CD14-positive monocyte (primary cell): Measurements from ENCODE around the gene DCHS1. TPM values are rescaled to one million over a fixed set of nuclear protein-coding genes. Genes with fewer than 3 reads are reported as not detected.

Source experiments
- DNase-seq, 3 donors: peaks; one replicate each; pipeline ENCODE4 v3.0.0-alpha.2; 2011 to 2022
- H2AFZ ChIP-seq: 2 replicates; pipeline ENCODE4 v1.6.0; 2012; ENCODE audit warnings: mild to moderate bottlenecking, low read depth, low read length, inconsistent platforms; ENCODE audit not compliant: insufficient read depth, poor library complexity, severe bottlenecking
- H3K27ac ChIP-seq, 2 donors: 1 replicate in 1 of 2; 2 replicates in 1 of 2; pipeline ENCODE4 v1.5.1; 2012 to 2013; ENCODE audit warnings: low read length in 2 of 2, control low read depth in 1 of 2, inconsistent platforms in 1 of 2, low read depth in 1 of 2, mild to moderate bottlenecking in 1 of 2
- H3K27me3 ChIP-seq, 2 donors: one replicate each; pipeline versions ENCODE4 v1.6.0 to v1.6.1; 2011 to 2013; ENCODE audit warnings: low read length in 2 of 2; ENCODE audit not compliant: control insufficient read depth in 2 of 2, insufficient read depth in 2 of 2
- H3K36me3 ChIP-seq, 2 donors: replicated peaks in 1 of 2; 1 replicate in 1 of 2; 2 replicates in 1 of 2; pipeline versions ENCODE4 v1.5.1 to v1.6.1; 2012 to 2013; ENCODE audit warnings: low read length in 2 of 2, control low read depth in 1 of 2, inconsistent platforms in 1 of 2, mild to moderate bottlenecking in 1 of 2; ENCODE audit not compliant: insufficient read depth in 2 of 2, control insufficient read depth in 1 of 2
- H3K4me1 ChIP-seq, 2 donors: 1 replicate in 1 of 2; 2 replicates in 1 of 2; pipeline versions ENCODE4 v1.5.1 to v1.6.1; 2012 to 2013; ENCODE audit warnings: low read length in 2 of 2, control low read depth in 1 of 2, inconsistent platforms in 1 of 2, mild to moderate bottlenecking in 1 of 2, moderate library complexity in 1 of 2; ENCODE audit not compliant: insufficient read depth in 2 of 2, control insufficient read depth in 1 of 2
- H3K4me2 ChIP-seq: replicated peaks from 2 replicates; pipeline ENCODE3; 2012; ENCODE audit warnings: low read length, moderate library complexity, mild to moderate bottlenecking; ENCODE audit not compliant: poor library complexity, severe bottlenecking; ENCODE audit errors: extremely low read depth
- H3K4me3 ChIP-seq, 3 experiments: fragments of 200-600 bp in 1 of 3; sonication (generic) in 1 of 3; replicated peaks in 1 of 3; 1 replicate in 2 of 3; 2 replicates in 1 of 3; pipeline ENCODE4 v1.5.1; 2011 to 2013; ENCODE audit warnings: low read length in 3 of 3, mild to moderate bottlenecking in 3 of 3, control low read depth in 2 of 3, low read depth in 2 of 3, inconsistent platforms in 1 of 3, moderate library complexity in 1 of 3
- H3K79me2 ChIP-seq: 2 replicates; pipeline ENCODE4 v1.6.0; 2012; ENCODE audit warnings: mild to moderate bottlenecking, control low read depth, inconsistent platforms, low read length, moderate library complexity; ENCODE audit not compliant: insufficient read depth
- H3K9ac ChIP-seq: 2 replicates; pipeline ENCODE4 v1.6.0; 2017; ENCODE audit warnings: low read length, mild to moderate bottlenecking; ENCODE audit not compliant: insufficient read depth, poor library complexity, severe bottlenecking
- H3K9me3 ChIP-seq, 2 donors: replicated peaks in 1 of 2; 1 replicate in 1 of 2; 2 replicates in 1 of 2; pipeline versions ENCODE4 v1.5.1 to v1.6.1; 2012 to 2013; ENCODE audit warnings: low read length in 2 of 2, control low read depth in 1 of 2; ENCODE audit not compliant: control insufficient read depth in 1 of 2, insufficient read depth in 1 of 2
- H4K20me1 ChIP-seq: 2 replicates; pipeline ENCODE4 v1.6.0; 2012; ENCODE audit warnings: mild to moderate bottlenecking, low read length, control low read depth, moderate library complexity; ENCODE audit not compliant: insufficient read depth
- H3K27ac Mint-ChIP-seq, 7 donors: one replicate each; pipeline ENCODE4 v1.8.0; 2020; ENCODE audit warnings: mild to moderate bottlenecking in 7 of 7, mixed read lengths in 7 of 7, moderate library complexity in 6 of 7, inconsistent platforms in 2 of 7
- H3K27me3 Mint-ChIP-seq, 3 donors: one replicate each; pipeline ENCODE4 v1.8.0; 2021 to 2022; ENCODE audit warnings: low read depth in 3 of 3, mild to moderate bottlenecking in 3 of 3, mixed read lengths in 3 of 3, moderate library complexity in 3 of 3, inconsistent platforms in 1 of 3
- H3K36me3 Mint-ChIP-seq, 2 donors: one replicate each; pipeline ENCODE4 v1.8.0; 2020; ENCODE audit warnings: mixed read lengths in 2 of 2, inconsistent platforms in 1 of 2, mild to moderate bottlenecking in 1 of 2
- H3K4me1 Mint-ChIP-seq: one replicate; pipeline ENCODE4 v1.8.0; 2020; ENCODE audit warnings: mild to moderate bottlenecking, mixed read lengths
- H3K4me3 Mint-ChIP-seq, 2 donors: one replicate each; pipeline ENCODE4 v1.8.0; 2020; ENCODE audit warnings: mild to moderate bottlenecking in 2 of 2, mixed read lengths in 2 of 2, moderate library complexity in 1 of 2
- H3K9me3 Mint-ChIP-seq, 7 donors: one replicate each; pipeline ENCODE4 v1.8.0; 2020 to 2022; ENCODE audit warnings: mixed read lengths in 7 of 7, mild to moderate bottlenecking in 6 of 7, moderate library complexity in 6 of 7, inconsistent platforms in 2 of 7
- WGBS: methylation state at CpG from one replicate; pipeline ENCODE4 v1.1.5; 2013; ENCODE audit warnings: missing lambda C conversion rate; ENCODE audit not compliant: insufficient coverage; 5-methylcytosine and 5-hydroxymethylcytosine counted together
- intact Hi-C, 2 donors: fragments of 100-400 bp; cut with micrococcal nuclease; formaldehyde crosslinking; loops; one replicate each; pipeline versions ENCODE4 v1.15.0 to v1.15.1; 2023
- polyA plus RNA-seq, 3 donors: library from polyadenylated mRNA; depleted of rRNA in 1 of 3; unstranded in 2 of 3; stranded (reverse) in 1 of 3; fragments of 300-500 nt in 2 of 3; fragments of >200 nt in 1 of 3; fragmentation: Illumina TruSeq in 2 of 3; gene quantifications; 1 replicate in 2 of 3; 2 replicates in 1 of 3; pipeline ENCODE4 v1.2.3, GENCODE V29; 2012 to 2021
- TF ChIP-seq, protein P1 (sequence below): fragments of 200-600 bp; IDR thresholded peaks from one replicate; pipeline ENCODE4 v1.8.0; 2022; ENCODE audit warnings: antibody characterized with exemption, mild to moderate bottlenecking

Gene DCHS1
- polyA plus RNA-seq, 3 donors, result 0.01 to 0.88 (median 0.02) TPM

DNA sequence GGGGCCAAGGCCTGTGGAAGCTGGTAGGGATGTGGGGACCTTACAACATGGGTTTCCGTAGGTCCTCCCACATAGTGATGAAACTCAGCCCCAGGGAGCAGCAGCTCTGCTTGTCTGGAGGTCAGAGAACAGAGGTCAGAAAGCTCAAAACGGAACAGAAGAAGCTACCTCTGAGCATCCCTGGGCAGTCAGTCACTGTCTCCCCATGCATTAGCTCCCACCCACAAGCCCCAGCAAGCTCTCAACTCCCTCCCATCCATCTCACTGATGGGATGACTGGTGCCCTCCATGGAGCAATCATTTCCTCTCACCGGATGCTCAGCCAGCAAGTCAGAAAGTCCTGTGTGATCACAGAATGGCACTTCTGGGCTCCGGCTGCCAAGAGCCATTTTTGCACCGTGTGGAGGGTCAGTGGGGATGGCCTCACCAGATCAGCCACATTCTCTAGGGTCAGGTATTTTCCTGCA, 38.3 kb downstream of the DCHS1 start:
- Histone ChIP-seq H3K9me3 (no peaks in the 10 kb centered on the region), H3K9ac (peak overlapping the region; percentile 93), H3K4me3 (peak overlapping the region; percentile 61 to 95 (median 92)), H3K4me1 (peaks cover 51 to 64% of the 10 kb centered on the region in 2 donors), H3K27ac (peak overlapping the region; percentile 96 to 99), H3K4me2 (peak overlapping the region; percentile 93), H4K20me1 (peaks cover 19% of the 10 kb centered on the region), H3K36me3 (peaks cover 35 to 42% of the 10 kb centered on the region in 2 donors), H3K79me2 (peaks cover 43% of the 10 kb centered on the region), H2AFZ (no peak overlapping the region), H3K27me3 (no peaks in the 10 kb centered on the region)
- Mint-ChIP-seq H3K9me3 (no peaks in the 10 kb centered on the region), H3K4me3 (no peak overlapping the region), H3K36me3 (no peaks in the 10 kb centered on the region), H3K27ac (no peak overlapping the region), H3K27me3 (no peaks in the 10 kb centered on the region), H3K4me1 (peaks cover 18% of the 10 kb centered on the region)
- DNase-seq, result peak; percentile 70 to 93 (median 74)
- TF ChIP-seq, protein P1, sequence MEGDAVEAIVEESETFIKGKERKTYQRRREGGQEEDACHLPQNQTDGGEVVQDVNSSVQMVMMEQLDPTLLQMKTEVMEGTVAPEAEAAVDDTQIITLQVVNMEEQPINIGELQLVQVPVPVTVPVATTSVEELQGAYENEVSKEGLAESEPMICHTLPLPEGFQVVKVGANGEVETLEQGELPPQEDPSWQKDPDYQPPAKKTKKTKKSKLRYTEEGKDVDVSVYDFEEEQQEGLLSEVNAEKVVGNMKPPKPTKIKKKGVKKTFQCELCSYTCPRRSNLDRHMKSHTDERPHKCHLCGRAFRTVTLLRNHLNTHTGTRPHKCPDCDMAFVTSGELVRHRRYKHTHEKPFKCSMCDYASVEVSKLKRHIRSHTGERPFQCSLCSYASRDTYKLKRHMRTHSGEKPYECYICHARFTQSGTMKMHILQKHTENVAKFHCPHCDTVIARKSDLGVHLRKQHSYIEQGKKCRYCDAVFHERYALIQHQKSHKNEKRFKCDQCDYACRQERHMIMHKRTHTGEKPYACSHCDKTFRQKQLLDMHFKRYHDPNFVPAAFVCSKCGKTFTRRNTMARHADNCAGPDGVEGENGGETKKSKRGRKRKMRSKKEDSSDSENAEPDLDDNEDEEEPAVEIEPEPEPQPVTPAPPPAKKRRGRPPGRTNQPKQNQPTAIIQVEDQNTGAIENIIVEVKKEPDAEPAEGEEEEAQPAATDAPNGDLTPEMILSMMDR, result no peak
- WGBS, result 12% methylated on average over 5 of the region's 5 CpGs
- intact Hi-C loops, result loop anchor here in 1 of 2 donors (10.0 kb wide), 1 partner anchor 383 kb away; the partner anchor contains the start of genes CNGA4 and FHIP1B

DNA sequence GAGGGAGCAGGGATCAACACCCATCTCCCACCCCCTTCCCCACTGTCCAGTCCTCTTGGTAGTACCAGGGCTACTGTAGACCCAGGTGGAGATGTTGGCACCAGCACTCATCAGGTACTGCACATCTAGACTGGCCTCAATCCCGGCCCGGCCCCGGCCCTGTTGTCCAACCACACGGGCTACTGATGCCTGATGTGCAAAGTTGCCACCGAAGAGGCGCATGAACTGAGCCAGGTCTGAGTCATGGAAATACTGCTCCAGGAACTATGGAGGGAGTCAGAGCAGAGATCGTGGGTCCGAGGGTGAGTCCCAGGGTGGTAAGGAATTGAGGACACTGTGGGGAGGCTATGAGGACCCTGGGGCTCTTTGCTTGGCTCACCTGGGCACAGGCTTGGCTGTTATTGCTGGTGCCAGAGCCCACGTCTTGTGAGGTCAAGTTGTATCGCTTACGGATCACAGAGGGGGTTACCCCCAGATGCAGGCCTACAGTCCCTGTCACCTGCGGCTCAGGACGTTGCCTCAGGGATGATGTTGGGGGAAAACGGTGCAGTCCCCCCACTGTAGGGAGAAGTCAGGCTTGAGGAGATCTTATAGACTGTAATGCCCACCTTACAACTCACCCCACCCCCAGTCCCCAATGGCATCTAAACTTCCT, 38.9 kb downstream of the DCHS1 start:
- Histone ChIP-seq H3K27me3 (no peaks in the 10 kb centered on the region), H3K79me2 (peaks cover 45% of the 10 kb centered on the region), H3K4me2 (peak overlapping the region; percentile 93), H3K9ac (no peak overlapping the region), H3K4me1 (peaks cover 52 to 66% of the 10 kb centered on the region in 2 donors), H3K9me3 (no peaks in the 10 kb centered on the region), H2AFZ (no peak overlapping the region), H3K36me3 (peaks cover 35 to 42% of the 10 kb centered on the region in 2 donors), H4K20me1 (peaks cover 19% of the 10 kb centered on the region), H3K27ac (peak overlapping the region; percentile 96 to 99), H3K4me3 (peak overlapping the region in 1 of 3 experiments; percentile 95)
- H3K27me3 Mint-ChIP-seq, result no peaks in the 10 kb centered on the region
- H3K27ac Mint-ChIP-seq, result peak overlapping the region in 1 of 7 donors; percentile 51
- no peak for DNase-seq
- WGBS, result 95% methylated on average over 10 of the region's 14 CpGs
- H3K36me3 Mint-ChIP-seq, result no peaks in the 10 kb centered on the region
- peaks cover 18% of the 10 kb centered on the region for H3K4me1 Mint-ChIP-seq
- intact Hi-C loops, result loop anchor here in 1 of 2 donors (10.0 kb wide), 1 partner anchor 382 kb away; the partner anchor contains the start of genes CNGA4 and FHIP1B
- H3K9me3 Mint-ChIP-seq, result no peaks in the 10 kb centered on the region
- TF ChIP-seq, protein P1, result no peak
- peak overlapping the region in 1 of 2 donors; percentile 43 for H3K4me3 Mint-ChIP-seq
